ENCODE measurements around the gene SPRYD3.

Gene SPRYD3

DNA sequence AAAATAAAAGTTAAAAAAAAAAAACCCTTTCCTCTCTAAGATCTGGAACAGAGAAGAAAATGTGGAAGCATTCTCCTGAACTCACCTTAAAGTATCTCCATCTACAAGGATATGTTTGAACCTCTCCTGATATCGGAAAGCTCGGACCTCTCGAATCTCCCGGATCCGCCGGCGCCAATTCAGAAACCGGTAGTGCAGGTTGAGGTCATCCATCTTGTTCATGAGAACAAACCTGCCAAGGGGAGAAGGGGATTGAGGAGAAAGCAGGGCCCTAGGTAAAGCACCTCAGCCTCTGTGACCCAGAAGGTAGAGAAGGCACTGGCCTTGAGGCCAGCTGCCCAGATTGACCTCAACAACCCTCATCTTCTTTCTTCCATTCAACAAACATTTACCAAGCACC, 2.2 kb downstream of the SPRYD3 start:
- DNase-seq = no peak

GRCh38 chr12:53076461-53076860, 2.7 kb downstream of the SPRYD3 start:
- DNase-seq = no peak

- DNase-seq = no peak
Observed at GRCh38 chr12:53074999-53075370, 4.2 kb downstream of the SPRYD3 start.

GRCh38 chr12:53074283-53074998, 4.7 kb downstream of the SPRYD3 start:
- no peak for DNase-seq

GRCh38 chr12:53073881-53074280, 5.3 kb downstream of the SPRYD3 start:
- no peak for DNase-seq

- no peak for DNase-seq
Observed at GRCh38 chr12:53071591-53072551, 7.3 kb downstream of the SPRYD3 start.

GRCh38 chr12:53070877-53071492, 8.2 kb downstream of the SPRYD3 start:
- DNase-seq = no peak

GRCh38 chr12:53069621-53070410, 9.4 kb downstream of the SPRYD3 start:
- no peak for DNase-seq

- no peak for DNase-seq
Observed at GRCh38 chr12:53068811-53069585, 10.2 kb downstream of the SPRYD3 start.

DNA sequence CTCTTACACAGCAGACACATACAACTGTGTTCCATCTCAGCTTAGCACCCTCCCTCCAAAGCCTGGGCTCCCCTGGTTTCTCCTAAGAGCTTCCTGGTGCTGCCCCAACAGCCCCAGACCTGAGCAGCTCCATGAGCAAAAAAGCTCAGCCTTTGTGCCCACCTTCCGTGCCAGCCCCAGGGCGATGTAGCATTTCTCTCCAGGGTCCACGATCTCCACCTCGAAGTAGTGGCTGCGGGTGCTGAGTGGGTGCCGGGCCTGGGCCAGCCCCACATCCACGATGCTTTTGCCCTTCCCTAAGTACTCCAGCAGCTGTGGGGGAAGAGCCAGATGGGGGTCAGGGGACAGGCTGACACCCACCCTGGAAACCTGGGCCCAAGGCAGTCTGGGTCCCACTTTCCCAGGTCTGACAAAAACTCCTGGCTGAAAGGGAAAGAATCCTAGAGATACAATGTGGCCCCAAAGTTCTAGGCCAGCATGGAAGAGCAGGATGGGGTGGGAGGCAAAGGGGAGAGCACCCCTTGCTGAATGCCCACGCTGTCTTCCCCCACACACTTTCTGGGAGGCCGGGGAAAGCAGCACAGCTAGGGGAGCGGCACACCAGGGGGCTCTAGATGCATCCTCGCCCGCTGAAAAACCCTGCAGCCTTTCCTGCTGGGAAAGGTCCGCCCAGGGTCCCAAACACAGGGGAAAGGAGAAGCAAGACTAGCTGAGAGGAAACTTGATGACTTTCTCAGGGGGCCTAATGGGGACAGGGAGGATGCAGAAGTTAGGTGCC, 11.0 kb downstream of the SPRYD3 start:
- DNase-seq = no peak

GRCh38 chr12:53067074-53067992, 11.9 kb downstream of the SPRYD3 start:
- no peak for DNase-seq

DNA sequence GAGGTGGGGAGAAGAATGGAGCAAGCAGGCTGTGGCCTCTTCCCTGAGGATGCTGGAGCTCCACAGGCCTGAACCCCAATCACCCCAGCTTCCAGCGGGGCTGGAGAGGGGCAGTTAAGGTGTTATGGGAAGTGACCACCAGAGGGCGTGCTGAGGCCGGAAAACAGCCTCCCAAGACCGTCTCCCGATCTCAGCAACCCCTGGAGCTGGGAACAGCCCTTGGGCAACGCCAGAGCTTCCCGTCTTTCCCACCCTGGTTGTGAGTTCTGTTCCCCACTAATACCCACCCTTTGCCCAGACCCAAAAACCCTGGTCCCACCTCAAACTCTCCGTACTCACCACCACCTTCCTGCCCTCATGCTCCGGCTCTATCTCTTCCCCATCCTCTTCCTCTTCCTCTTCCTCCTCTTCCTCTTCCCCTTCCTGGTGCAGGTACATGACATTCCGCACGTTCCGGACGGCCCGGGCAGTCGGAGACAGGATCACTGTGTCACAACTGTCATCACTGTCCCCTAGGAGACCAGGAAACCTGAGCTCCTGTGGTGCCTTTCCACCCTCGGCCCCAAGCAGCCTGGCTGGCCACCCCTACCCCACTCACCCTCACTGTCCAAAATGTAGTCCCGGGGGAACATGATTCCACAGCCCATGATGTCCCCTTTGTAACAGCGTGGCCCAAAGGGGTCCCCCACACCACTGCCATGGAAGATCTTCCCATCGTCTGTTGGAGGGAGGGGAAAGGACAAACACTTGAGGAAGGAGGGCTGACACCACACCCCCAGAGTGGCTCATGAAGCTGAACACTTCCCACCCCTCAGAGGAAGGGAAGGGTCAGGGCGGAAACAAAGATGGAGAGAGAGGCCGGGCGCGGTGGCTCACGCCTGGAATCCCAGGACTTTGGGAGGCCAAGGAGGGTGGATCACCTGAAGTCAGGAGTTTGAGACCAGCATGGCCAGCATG, 12.9 kb downstream of the SPRYD3 start:
- DNase-seq = peak; percentile 46

DNA sequence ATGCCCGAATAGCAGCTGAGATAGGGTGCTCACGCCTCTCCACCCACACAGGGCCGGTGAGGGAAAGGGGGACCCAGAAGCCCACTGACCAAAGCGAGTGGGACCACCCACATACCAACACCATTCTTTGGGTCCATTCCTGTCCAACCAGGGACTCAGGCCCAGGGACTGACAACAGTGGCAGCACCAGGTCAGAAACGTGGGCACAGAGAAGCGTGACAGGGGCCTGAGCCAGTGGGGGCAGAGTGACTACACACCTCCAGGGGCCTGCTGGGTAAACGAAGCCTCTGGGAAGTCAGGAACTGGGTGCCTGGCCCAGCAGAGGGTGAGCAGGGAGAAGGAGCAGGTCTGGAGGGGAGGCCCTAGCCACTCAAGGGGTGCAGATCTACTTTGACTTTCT, 13.7 kb downstream of the SPRYD3 start:
- DNase-seq = no peak

GRCh38 chr12:53064613-53065436, 14.4 kb downstream of the SPRYD3 start:
- DNase-seq = no peak

GRCh38 chr12:53063708-53064612, 15.2 kb downstream of the SPRYD3 start:
- DNase-seq = no peak

- no peak for DNase-seq
Observed at GRCh38 chr12:53062977-53063707, 16.0 kb downstream of the SPRYD3 start.

All from inflammatory macrophage treated with lipopolysaccharide for 4 hours (primary cell).